Measurements from ENCODE around the gene TAOK3.
"Not testable (repeated sequence)": the region's sequence is repeated elsewhere in the genome, so short reads cannot be mapped to it uniquely, and the experiment has no call there.

Gene TAOK3

GRCh38 chr12:118337194-118337838 lies 35.4 kb downstream of the TAOK3 start:
- DNase-seq (ENCODE audit: low read depth, low spot score) = no peak

- no peak for DNase-seq (ENCODE audit: low read depth, low spot score)
These were observed 36.6 kb downstream of the TAOK3 start for GRCh38 chr12:118336123-118336522.

- no peak for DNase-seq (ENCODE audit: low read depth, low spot score)
These were observed 37.7 kb downstream of the TAOK3 start for GRCh38 chr12:118334939-118335567.

- no peak for DNase-seq (ENCODE audit: low read depth, low spot score)
These were observed 38.5 kb downstream of the TAOK3 start for GRCh38 chr12:118334241-118334640.

GRCh38 chr12:118332511-118332910 lies 40.2 kb downstream of the TAOK3 start:
- DNase-seq (ENCODE audit: low read depth, low spot score) = no peak

GRCh38 chr12:118330421-118331018 lies 42.2 kb downstream of the TAOK3 start:
- DNase-seq (ENCODE audit: low read depth, low spot score) = no peak

- no peak for DNase-seq (ENCODE audit: low read depth, low spot score)
These were observed 44.0 kb downstream of the TAOK3 start for GRCh38 chr12:118328486-118329330.

- DNase-seq (ENCODE audit: low read depth, low spot score) = no peak
These were observed 45.3 kb downstream of the TAOK3 start for GRCh38 chr12:118327391-118327790.

- no peak for DNase-seq (ENCODE audit: low read depth, low spot score)
These were observed 45.7 kb downstream of the TAOK3 start for GRCh38 chr12:118326991-118327390.

GRCh38 chr12:118325081-118325480 lies 47.6 kb downstream of the TAOK3 start:
- no peak for DNase-seq (ENCODE audit: low read depth, low spot score)

- DNase-seq (ENCODE audit: low read depth, low spot score) = no peak
These were observed 53.1 kb downstream of the TAOK3 start for GRCh38 chr12:118319627-118320026.

- DNase-seq (ENCODE audit: low read depth, low spot score) = no peak
These were observed 54.0 kb downstream of the TAOK3 start for GRCh38 chr12:118318744-118319143.

GRCh38 chr12:118317729-118318128 lies 55.0 kb downstream of the TAOK3 start:
- no peak for DNase-seq (ENCODE audit: low read depth, low spot score)

- no peak for DNase-seq (ENCODE audit: low read depth, low spot score)
These were observed 56.9 kb downstream of the TAOK3 start for GRCh38 chr12:118315821-118316220.

- no peak for DNase-seq (ENCODE audit: low read depth, low spot score)
These were observed 60.1 kb downstream of the TAOK3 start for GRCh38 chr12:118312578-118312977.

GRCh38 chr12:118311666-118312065 lies 61.0 kb downstream of the TAOK3 start:
- no peak for DNase-seq (ENCODE audit: low read depth, low spot score)

GRCh38 chr12:118310320-118310719 lies 62.4 kb downstream of the TAOK3 start:
- DNase-seq (ENCODE audit: low read depth, low spot score) = no peak

- not testable (repeated sequence) for DNase-seq (ENCODE audit: low read depth, low spot score)
These were observed 64.7 kb downstream of the TAOK3 start for GRCh38 chr12:118308006-118308405.

- peak; percentile 58 for DNase-seq (ENCODE audit: low read depth, low spot score)
These were observed 65.4 kb downstream of the TAOK3 start for GRCh38 chr12:118307069-118307954.

- DNase-seq (ENCODE audit: low read depth, low spot score) = no peak
These were observed 68.6 kb downstream of the TAOK3 start for GRCh38 chr12:118304093-118304492.

- DNase-seq (ENCODE audit: low read depth, low spot score) = no peak
These were observed 70.7 kb downstream of the TAOK3 start for GRCh38 chr12:118302053-118302452.
